ENCODE measurements around the gene KCNH1. TPM values are rescaled to one million over a fixed set of nuclear protein-coding genes. Genes with fewer than 3 reads are reported as not detected.

The KCNH1 gene
- total RNA-seq, 4 donors from 2014 or later = 0.29 to 0.67 (median 0.38) TPM

GRCh38 chr1:210814382-210815123 is 319.4 kb downstream of the KCNH1 start:
- ATAC-seq = no peak
- Histone ChIP-seq H3K27me3 (no peaks in the 10 kb centered on the region), H3K4me3 (no peak overlapping the region), H3K27ac (no peak overlapping the region), H3K36me3 (no peaks in the 10 kb centered on the region), H3K4me1 (no peaks in the 10 kb centered on the region), H3K9me3 (no peaks in the 10 kb centered on the region)
- no peak for DNase-seq
- TF ChIP-seq POLR2A (IDR thresholded peaks at IDR 0.05) (no peak), CTCF (IDR thresholded peaks at IDR 0.05 in 4 of 5, conservative IDR thresholded peaks at IDR 0.05 in 1 of 5) (no peak)
- in situ Hi-C loops (cut with MboI; ENCODE audit: low sequenced_read_pairs in 4 of 4) = no loop called here
- intact Hi-C loops (cut with DNase I; ENCODE audit: low total_unique reads) = no loop called here

GRCh38 chr1:210801501-210801900 is 332.4 kb downstream of the KCNH1 start:
- ATAC-seq = no peak
- in situ Hi-C loops (cut with MboI; ENCODE audit: low sequenced_read_pairs in 4 of 4) (no loop called here), intact Hi-C loops (cut with DNase I; ENCODE audit: low total_unique reads) (no loop called here)
- Histone ChIP-seq H3K36me3 (no peaks in the 10 kb centered on the region), H3K27ac (no peak overlapping the region), H3K9me3 (no peaks in the 10 kb centered on the region), H3K4me1 (no peaks in the 10 kb centered on the region), H3K4me3 (no peak overlapping the region), H3K27me3 (no peaks in the 10 kb centered on the region)
- DNase-seq = no peak
- TF ChIP-seq CTCF (IDR thresholded peaks at IDR 0.05 in 4 of 5, conservative IDR thresholded peaks at IDR 0.05 in 1 of 5) (no peak), POLR2A (IDR thresholded peaks at IDR 0.05) (no peak)

- Histone ChIP-seq H3K36me3 (no peaks in the 10 kb centered on the region), H3K27me3 (no peaks in the 10 kb centered on the region), H3K27ac (no peak overlapping the region), H3K9me3 (no peaks in the 10 kb centered on the region), H3K4me3 (no peak overlapping the region), H3K4me1 (no peaks in the 10 kb centered on the region)
- TF ChIP-seq CTCF (IDR thresholded peaks at IDR 0.05 in 4 of 5, conservative IDR thresholded peaks at IDR 0.05 in 1 of 5) = no peak
- TF ChIP-seq POLR2A (IDR thresholded peaks at IDR 0.05) = no peak
- ATAC-seq (no peak), DNase-seq (no peak)
- in situ Hi-C loops (cut with MboI; ENCODE audit: low sequenced_read_pairs in 4 of 4) (no loop called here), intact Hi-C loops (cut with DNase I; ENCODE audit: low total_unique reads) (no loop called here)
These were observed 333.2 kb downstream of the KCNH1 start for GRCh38 chr1:210800756-210801155.

GRCh38 chr1:210800301-210800700 is 333.6 kb downstream of the KCNH1 start:
- no peak for TF ChIP-seq CTCF (IDR thresholded peaks at IDR 0.05 in 4 of 5, conservative IDR thresholded peaks at IDR 0.05 in 1 of 5)
- no peak for TF ChIP-seq POLR2A (IDR thresholded peaks at IDR 0.05)
- ATAC-seq = no peak

GRCh38 chr1:210797422-210797821 is 336.5 kb downstream of the KCNH1 start:
- H3K27ac ChIP-seq = no peak overlapping the region
- ATAC-seq (no peak), DNase-seq (no peak)
- TF ChIP-seq CTCF (IDR thresholded peaks at IDR 0.05 in 4 of 5, conservative IDR thresholded peaks at IDR 0.05 in 1 of 5) = no peak
- intact Hi-C loops (cut with DNase I; ENCODE audit: low total_unique reads) = no loop called here
- H3K4me3 ChIP-seq = no peak overlapping the region
- no peaks in the 10 kb centered on the region for H3K9me3 ChIP-seq
- in situ Hi-C loops (cut with MboI; ENCODE audit: low sequenced_read_pairs in 4 of 4) = no loop called here
- H3K27me3 ChIP-seq = no peaks in the 10 kb centered on the region
- H3K36me3 ChIP-seq = no peaks in the 10 kb centered on the region
- no peaks in the 10 kb centered on the region for H3K4me1 ChIP-seq

More at GRCh38 chr1:210800301-210800700, 333.6 kb downstream of the KCNH1 start:
- Histone ChIP-seq H3K9me3 (no peaks in the 10 kb centered on the region), H3K36me3 (no peaks in the 10 kb centered on the region), H3K27me3 (no peaks in the 10 kb centered on the region), H3K4me1 (no peaks in the 10 kb centered on the region), H3K4me3 (no peak overlapping the region), H3K27ac (no peak overlapping the region)
- intact Hi-C loops (cut with DNase I; ENCODE audit: low total_unique reads) (no loop called here), in situ Hi-C loops (cut with MboI; ENCODE audit: low sequenced_read_pairs in 4 of 4) (no loop called here)
- DNase-seq = no peak
